HG03342 (cell line): ENCODE measurements around the gene MIA3.
"Not testable (repeated sequence)": the region's sequence is repeated elsewhere in the genome, so short reads cannot be mapped to it uniquely, and the experiment has no call there.

ENCODE experiments used
- ATAC-seq: cut with Tn5 transposase; IDR thresholded peaks from one replicate; pipeline ENCODE4 v1.9.1; 2021; ENCODE audit warnings: mild to moderate bottlenecking, moderate library complexity; ENCODE audit not compliant: unreplicated experiment

Gene MIA3, protein sequence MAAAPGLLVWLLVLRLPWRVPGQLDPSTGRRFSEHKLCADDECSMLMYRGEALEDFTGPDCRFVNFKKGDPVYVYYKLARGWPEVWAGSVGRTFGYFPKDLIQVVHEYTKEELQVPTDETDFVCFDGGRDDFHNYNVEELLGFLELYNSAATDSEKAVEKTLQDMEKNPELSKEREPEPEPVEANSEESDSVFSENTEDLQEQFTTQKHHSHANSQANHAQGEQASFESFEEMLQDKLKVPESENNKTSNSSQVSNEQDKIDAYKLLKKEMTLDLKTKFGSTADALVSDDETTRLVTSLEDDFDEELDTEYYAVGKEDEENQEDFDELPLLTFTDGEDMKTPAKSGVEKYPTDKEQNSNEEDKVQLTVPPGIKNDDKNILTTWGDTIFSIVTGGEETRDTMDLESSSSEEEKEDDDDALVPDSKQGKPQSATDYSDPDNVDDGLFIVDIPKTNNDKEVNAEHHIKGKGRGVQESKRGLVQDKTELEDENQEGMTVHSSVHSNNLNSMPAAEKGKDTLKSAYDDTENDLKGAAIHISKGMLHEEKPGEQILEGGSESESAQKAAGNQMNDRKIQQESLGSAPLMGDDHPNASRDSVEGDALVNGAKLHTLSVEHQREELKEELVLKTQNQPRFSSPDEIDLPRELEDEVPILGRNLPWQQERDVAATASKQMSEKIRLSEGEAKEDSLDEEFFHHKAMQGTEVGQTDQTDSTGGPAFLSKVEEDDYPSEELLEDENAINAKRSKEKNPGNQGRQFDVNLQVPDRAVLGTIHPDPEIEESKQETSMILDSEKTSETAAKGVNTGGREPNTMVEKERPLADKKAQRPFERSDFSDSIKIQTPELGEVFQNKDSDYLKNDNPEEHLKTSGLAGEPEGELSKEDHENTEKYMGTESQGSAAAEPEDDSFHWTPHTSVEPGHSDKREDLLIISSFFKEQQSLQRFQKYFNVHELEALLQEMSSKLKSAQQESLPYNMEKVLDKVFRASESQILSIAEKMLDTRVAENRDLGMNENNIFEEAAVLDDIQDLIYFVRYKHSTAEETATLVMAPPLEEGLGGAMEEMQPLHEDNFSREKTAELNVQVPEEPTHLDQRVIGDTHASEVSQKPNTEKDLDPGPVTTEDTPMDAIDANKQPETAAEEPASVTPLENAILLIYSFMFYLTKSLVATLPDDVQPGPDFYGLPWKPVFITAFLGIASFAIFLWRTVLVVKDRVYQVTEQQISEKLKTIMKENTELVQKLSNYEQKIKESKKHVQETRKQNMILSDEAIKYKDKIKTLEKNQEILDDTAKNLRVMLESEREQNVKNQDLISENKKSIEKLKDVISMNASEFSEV (N-terminal part only)

DNA sequence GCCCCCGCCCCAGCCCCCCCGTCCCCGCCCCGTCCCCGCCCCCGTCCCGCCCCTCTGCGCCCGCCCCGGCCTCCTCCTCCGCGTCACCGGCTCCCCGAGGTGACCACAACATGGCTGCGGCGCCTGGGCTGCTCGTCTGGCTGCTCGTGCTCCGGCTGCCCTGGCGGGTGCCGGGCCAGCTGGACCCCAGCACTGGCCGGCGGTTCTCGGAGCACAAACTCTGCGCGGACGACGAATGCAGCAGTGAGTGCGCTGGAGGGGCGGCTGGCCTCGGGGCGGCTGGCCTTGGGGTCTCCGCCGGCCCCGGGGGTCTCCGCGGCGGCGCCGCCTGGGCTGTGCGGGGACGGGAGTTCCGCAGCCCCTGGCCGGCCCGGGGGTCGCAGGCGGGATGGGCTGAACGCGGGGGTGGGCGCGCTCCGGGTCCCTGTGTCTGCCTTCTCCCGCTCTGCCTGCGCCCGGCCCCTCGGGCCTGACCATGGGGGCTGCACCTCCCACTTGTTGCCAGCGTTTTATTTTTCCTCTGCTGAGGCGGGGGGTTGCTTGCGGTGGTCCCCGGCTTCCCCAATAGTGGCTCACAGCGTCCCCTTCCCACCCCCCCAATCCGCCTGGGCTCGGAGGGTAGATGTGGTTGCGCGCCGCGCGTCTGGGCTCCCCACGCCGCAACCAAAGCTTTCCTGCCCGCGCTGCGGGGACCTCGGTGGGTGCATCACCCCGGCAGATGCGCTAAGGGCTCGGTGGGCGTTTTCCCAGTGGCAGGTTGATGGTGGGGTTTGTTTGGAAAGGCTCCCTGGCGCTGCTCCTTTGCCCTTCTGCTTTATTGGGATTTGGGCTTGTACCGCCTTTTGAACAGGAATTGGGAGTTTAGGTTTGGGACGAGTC, at the start of gene MIA3:
Gene MIA3, plus strand, starts transcription at position 97 of the 879 bp plus-strand sequence. Its CDS starts 14 bp downstream, at position 111.
- ATAC-seq, result peak; percentile 52

DNA sequence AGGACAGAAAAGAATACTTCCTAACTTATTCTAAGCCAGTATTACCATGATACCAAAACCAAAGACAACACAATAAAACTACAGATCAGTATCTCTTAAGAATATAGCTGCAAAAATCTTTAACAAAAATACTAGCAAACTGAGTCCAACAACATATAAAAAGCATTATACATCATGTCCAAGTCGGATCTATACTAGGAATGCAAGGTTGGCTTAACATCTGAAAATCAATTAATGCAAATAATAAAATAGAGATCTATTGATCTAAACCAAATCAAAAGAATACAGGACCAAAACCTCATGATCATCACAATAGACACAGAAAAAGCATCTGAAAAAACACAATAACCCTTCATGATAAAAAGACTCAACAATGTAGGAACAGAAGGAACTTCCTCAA, 47.1 kb upstream of the MIA3 start:
- ATAC-seq, result no peak

DNA sequence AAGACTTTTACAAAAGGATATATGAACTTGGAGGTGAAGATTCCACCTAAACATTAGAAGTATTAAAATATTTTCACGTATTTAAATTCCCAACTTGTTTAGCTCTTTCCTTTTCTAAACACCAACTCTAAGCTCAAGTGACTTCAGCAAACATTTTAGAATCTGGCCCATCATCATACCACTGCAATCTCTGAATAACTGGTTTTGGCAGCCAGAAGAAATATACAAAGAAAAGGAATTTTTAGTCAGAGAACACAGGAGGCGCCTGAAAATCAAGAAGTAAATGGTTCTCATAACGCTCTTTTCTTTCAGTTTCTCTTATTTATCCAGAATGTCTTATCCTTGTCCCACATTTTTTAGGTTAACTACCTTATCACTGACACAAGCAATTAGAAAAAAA, 38.6 kb upstream of the MIA3 start:
- no peak for ATAC-seq

DNA sequence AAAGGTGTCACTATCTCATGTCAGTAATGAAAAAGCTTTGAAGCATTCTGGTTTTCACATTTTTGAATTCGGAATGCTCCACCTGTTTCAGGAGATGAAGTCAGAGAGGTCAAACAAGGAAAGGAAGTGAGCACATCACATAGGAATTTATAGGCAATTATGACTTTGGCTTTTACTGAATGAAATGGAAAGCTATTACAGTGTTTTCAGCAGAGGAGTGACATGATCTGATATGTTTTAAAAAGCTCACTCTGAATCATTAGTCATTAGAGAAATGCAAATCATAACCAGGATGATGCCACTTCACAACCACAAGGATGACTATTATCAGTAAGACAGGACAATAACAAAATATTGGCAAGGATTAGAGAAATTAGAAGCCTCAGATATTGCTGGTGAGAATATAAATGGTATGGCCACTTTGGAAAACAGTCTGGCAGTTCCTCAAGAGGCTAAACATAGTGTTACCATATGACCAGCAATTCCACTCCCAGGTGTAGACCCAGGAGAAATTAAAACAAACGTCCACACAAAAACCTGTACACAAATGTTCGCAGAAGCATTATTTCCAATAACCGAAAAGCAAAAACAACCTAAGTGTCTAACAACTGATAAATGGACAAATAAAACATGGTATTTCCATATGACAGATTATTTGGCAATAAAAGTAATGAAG, 35.7 kb upstream of the MIA3 start:
- ATAC-seq, result peak; percentile 62

DNA sequence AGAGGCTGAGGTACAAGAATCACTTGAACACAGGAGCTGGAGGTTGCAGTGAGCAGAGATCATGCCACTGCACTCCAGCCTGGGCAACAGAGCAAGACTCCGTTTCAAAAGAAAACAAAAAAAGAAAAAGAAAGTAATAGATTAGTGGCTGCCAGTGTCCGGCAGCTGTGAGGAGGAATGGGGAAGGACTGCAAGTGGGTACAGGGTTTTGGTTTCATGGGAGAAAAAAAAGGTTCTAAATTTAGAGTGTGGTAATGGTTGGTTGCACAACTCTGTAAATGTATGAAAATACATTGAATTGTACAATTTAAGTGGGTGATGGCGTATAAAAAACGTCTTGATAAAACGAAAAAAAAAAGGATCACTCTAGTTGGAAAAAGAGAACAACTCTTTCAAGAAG, 34.8 kb upstream of the MIA3 start:
- peak; percentile 86 for ATAC-seq

DNA sequence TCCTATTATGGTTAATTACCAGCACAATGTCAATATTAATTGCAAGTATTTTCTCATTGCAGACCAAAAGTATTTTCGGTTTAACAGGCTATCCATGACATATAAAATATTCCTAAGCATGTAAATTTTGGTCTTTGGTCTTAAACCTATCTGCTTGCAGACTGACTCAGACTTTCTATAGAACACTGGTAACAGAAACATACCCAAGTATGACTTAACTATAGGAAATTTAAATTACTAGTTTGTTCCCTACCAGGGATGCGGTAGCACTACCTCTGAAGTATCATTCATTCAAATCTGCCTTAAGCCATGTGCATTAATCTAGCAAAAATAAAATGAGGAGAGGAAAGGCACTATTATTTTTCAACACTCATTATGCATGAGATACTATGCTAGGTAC, 31.1 kb upstream of the MIA3 start:
- no peak for ATAC-seq

DNA sequence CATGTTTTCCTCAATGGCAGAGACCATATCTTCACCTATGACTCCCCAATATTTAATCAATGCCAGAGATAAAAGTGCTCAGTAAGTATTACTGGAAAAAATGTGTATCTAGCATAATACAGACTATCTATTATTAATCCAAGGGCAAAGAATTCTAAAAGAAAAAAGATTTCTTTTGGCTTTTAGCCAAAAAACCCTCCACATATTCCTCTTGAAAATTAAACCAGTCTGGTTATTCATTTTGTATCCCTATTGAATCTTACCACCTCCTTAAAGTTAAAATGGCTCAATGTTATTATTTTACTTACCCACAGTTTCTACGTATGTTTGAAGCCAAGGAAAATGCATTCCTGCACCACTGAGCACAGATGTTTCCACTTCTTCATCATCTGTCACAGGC, 29.8 kb upstream of the MIA3 start:
- no peak for ATAC-seq

DNA sequence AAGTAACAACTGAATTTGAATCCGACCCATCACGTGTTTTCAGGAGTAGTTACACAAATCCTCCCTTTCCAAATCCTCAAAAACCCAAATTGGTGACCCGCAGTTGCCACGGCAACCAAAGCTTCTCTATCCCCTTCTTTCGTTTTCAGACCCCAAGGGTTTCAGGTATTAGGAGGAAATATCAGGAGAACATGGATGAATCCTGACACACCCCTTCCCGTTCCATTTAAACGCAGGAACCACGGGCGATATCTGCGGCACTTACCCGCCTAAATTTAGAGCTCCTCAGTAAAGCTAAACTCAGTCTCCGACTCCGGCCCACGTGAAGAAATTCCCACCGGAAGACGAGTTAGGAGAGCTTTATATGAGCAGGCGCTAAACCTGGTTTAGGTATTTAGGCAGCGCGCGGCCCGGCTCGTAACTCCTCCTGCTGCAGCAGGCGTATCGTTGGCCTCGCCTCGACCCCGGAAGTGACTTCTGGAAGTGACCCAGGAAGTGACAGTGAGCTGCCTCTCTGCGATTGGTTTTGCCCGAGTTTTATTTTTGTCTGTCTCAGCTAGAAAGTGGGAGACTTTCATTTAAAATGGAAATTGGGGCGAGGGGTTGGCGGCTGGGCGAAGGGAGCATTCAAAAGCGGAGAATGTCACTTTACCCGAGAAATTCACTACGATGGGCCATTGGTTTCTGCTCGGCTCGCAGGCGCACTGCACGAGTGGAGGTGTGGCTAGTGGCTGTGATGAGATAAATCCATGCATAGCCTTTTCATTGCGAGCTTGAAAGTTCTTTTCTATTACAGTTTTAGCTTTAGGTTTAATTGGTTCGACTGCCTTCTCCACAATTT, 28.2 kb upstream of the MIA3 start, which contains the start of gene TAF1A:
Gene TAF1A, minus strand, starts transcription at position 472 of the 841 bp plus-strand sequence.
- peak; percentile 99 for ATAC-seq

DNA sequence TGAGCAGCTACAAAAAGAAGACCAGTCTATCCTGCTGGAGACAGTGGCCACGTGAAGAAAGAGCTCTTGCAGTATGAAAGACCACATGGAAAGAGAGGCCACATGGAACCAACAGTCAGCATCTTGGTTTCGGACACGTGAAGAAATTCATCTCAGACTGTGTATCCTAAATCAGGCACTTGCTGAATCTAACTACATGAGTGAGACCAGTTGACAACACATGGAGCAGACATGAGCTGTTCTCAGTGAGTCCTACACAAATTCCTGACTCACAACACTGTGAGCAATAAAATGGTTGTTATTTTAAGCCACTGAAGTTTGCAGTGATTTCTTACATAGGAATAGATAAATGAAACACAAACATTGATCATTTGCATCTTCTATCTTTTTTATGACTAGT, 25.7 kb upstream of the MIA3 start:
- ATAC-seq, result no peak

DNA sequence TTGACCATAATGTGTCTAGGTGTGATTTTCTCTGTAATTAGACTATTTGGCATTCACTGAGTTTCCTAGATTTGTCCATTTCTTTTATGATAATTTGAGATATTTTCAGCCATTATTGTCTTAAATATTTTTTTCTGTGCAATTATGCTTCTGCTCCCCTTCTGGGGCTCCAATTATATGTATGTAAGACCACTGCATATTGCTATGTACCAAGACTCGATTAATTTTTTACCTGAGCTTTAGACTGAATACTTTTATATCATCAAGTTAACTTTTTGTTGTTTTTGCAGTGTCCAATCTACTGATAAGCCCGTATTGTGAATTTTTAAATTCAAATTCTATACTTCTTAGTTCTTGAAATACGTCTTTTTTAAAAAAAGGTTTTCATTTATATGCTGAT, 23.1 kb upstream of the MIA3 start:
- no peak for ATAC-seq

DNA sequence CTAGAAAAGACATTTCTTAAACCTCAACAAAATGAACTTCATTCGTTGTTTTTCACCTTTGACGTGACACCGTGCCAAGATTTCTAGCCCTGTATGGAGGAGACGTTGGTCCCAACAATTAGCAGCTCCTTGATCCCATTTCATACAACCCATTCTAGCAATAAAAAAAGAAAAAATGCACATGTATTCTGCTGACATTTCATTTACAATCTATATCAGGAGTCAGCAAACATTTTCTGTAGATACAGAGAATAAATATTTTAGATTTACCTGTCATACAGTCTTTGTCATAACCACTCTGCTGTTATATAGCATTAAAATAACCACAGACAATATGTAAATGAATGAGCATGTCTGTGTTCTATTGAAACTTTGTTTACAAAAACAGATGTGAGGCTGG, 21.2 kb upstream of the MIA3 start:
- no peak for ATAC-seq

DNA sequence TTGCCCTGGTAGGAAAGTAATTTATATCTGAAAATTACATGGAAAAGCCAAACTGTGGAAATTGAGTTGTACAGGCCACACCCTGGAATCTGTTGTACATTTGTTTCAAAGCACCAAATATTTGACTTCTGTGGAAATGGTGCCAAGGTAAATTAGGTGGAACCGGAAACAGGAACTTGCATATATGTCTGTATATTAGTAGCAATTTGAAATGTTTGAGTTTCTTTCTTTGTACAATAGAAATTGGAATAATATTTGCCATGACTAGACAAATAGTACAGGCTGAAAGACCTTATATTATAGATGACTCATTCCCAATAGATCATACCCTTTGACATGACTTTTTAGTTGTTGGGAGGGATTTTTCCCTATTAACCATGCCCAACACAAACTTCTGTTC, 17.6 kb upstream of the MIA3 start:
- no peak for ATAC-seq

DNA sequence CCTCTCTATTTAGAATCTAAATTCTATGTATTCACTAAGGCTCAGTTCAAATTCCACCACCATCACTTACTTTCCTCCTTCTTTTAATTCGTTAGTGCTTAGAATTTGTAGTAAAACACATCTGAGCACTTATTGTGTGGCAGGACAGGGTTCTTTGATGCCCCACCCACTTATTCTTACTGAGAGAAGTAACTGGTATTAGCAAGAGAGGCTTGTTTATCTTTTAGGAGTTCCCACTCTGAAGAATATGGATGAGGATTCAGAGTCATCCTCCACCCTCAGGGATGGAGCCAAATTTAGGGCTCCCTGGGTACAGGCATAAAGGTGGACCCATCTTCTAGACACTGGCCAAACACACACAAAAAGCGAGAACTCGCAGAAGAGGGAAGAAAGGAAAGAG, 16.6 kb upstream of the MIA3 start:
- no peak for ATAC-seq

DNA sequence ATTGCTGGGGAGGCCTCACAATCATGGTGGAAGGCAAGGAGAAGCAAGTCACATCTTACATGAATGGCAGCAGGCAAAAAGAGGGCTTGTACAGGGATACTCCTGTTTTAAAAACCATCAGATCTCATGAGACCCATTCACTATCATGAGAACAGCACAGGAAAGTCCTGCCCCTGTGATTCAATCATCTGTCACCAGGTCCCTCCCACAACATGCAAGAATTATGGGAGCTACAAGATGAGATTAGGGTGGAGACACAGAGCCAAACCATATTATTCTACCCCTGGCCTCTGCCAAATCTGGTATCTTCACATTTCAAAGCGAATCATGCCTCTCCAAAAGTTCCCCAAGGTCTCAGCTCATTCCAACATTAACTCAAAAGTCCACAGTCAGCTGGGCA, 11.1 kb upstream of the MIA3 start:
- no peak for ATAC-seq

DNA sequence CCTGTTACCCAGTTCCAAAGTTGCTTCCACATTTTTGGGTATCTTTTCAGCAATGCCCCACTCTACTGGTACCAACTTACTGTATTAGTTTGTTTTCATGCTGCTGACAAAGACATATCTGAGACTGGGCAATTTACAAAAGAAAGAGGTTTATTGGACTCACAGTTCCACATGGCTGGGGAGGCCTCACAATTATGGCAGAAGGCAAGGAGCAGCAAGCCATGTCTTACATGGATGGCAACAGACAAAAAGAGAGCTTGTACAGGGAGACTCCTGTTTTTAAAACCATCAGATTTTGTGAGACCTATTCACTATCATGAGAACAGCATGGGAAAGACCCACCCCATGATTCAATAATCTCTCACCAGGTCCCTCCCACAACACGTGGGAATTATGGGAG, 8.8 kb upstream of the MIA3 start:
- not testable (repeated sequence) for ATAC-seq

DNA sequence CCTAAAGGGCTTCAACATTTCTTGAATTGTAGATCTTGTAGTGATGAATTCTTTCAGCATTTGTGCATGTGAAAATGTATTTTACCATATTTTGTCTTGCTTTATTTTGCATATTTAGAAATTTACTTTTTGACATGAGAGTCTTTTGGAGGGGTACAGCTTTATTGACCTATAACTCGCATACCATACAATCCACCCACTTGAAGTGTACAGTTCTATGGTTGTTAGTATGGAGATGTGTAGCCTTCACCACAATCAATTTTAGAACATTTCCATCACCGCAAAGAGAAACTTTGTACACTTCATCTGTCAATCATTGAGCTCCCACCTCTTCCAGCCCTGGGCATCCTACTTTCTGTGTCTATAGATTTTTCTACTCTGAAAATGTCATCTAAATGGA, 7.2 kb upstream of the MIA3 start:
- no peak for ATAC-seq

DNA sequence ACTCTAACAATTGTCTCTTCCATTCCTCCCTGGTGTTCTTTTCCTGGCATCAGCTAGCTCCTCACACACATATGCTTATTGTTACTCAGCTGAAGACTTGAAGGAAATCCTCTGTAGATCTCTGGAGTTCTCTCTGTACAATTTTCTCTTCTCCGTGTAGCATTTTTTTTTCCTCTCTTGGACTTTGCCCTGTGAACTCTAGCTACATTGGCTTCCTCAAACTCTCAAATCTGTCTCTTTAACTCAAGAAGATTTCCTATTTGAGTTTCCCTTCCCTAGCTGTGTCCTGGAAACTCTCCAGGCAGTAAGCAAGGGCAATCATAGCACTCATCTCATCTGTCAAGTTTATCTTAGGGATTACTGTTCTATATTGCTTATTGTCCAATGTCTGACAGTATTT, 4.3 kb upstream of the MIA3 start:
- no peak for ATAC-seq

DNA sequence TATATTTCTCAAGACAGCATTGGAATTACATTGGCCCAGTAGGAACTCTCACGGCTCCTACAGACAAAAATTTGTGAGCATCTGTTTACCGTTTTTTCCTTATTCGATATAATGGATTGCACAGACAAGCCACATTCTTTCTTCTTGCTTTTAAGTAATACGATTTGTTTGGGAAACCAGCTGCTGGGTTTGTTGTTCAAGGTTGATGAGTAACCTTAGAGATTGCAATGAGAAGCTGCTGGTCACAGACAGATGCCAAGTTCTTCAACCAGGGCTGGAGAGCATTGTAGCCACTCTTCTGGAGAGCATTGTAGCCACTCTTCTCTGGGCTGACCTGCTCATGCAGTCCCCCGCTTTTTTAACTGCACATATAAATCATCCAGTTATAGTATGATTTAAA, 1.4 kb upstream of the MIA3 start:
- no peak for ATAC-seq
